Epidermal melanocyte (primary cell): ENCODE measurements around the gene MYO3B.
A peak's percentile ranks its signal among the peaks of the same experiment; 100 is the strongest.
"Not testable (repeated sequence)": the region's sequence is repeated elsewhere in the genome, so short reads cannot be mapped to it uniquely, and the experiment has no call there.

Source experiments
- DNase-seq: peaks from one replicate; pipeline ENCODE4 v3.0.0; 2011; ENCODE audit warnings: low spot score; ENCODE audit not compliant: insufficient read length

Gene MYO3B

DNA sequence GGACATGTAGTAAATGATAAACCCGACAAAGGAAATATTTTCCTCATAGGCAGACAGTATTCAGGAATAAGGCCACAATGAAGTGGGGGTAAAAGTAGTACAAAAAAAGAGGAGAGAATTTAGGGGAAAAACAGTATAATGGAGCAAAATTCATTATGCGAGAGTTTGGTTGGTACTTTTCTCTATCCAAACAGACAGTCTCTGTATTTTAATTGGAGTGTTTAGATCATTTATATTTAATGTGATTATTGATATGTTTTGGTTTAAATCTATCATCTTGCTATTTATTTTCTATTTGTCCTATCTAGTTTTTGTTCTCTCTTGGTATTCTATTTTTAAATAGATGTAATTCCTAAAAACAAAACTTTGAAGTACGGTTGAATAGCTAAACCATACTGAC is 366.9 kb downstream of the MYO3B start:
- DNase-seq: no peak

DNA sequence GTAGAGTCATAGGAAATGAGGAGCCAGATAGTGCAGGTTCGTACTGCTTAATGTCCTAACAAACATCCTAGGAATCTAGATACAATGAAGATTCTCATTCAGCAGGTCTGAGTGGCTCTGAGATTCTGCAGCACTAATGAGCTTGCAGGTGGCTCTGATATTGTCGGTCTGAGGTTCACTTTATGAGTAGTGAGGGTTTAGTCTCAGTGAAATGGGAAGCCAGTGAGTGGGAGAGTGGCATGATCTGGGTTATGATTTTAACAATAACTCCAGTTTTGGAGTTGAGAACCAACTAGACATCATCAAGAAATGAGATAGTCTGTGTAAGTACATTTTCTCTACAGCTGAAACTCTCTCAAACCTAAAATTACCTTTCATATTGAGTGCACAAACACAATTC is 370.4 kb downstream of the MYO3B start:
- DNase-seq: no peak

DNA sequence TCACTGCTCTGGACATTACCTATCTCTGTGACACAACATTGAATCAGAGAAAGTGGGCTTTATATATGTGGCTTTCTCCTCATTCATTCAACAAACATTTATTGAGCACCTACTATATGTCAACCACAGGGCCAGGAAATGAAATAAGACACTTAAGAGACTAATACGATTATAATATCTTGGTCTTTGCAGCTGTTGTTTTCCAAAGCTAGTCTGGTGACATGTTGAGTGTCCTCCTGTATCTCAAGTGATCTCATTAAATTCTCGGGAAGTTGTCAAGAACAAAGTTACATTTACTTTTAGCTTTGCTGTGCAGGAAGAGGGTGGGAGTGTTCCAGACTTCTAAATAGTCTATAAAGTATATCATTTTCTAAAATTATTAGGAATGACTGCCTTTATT is 372.6 kb downstream of the MYO3B start:
- no peak for DNase-seq

DNA sequence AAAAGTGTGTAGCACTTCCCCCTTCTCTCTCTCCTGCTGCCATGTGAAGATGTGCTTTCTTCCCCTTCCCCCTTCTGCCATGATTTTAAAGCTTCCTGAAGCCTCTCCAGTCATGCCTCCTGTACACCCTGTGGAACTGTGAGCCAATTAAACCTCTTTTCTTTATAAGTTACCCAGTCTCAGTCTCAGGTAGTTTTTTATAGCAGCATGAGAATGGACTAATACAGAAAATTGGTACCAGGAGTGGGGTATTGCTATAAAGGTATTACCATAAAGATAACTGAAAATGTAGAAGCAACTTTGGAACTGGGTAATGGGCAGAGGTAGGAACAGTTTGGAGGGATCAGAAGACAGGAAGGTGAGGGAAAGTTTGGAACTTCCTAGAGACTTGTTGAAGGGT is 374.0 kb downstream of the MYO3B start:
- not testable (repeated sequence) for DNase-seq

DNA sequence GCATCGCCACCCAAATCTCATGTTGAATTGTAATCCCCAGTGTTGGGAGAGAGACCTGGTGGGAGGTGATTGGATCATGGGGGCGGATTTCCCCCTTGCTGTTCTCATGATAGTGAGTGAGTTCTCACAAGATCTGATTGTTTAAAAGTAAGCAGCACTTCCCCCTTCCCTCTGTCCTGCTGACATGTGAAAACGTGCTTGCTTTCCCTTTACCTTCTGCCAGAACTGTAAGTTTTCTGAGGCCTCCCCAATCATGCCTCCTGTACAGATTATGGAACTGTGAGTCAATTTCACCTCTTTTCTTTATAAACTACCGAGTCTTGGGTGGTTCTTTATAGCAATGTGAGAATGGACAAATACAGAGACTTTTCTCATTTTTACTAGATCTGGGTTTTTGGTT is 375.8 kb downstream of the MYO3B start:
- DNase-seq: no peak

DNA sequence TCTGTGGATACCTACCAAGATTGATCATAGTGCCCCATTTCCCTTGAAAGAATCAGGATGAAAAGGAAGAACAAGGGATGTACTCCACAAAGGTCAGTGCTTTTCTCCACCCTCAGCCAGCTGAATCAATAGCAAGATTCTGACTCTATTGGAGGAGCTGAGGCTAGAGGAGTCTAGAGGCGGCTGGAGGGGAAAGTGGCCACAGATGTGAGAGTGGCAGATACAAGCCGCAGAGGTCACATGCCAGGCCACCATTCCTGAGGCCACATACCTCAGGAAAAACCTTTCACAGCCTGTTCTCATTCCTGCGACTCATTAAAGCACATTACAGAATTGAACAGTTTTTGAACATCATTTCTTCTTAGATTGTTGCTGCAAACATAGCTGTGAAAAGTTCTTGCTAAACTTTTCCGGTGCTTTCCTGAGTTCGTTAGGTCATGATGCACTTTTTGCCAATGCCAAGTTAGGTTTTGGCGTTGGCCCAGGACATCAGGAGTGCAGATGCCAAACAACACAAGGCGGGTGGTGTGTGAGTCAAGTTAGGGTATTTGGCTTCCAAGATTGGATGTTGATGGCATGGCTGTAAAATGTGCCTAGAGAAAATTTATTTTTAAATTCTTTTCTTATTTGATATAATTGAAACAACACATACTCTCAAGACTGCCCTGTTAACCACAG is 376.5 kb downstream of the MYO3B start:
- DNase-seq: peak; percentile 50

DNA sequence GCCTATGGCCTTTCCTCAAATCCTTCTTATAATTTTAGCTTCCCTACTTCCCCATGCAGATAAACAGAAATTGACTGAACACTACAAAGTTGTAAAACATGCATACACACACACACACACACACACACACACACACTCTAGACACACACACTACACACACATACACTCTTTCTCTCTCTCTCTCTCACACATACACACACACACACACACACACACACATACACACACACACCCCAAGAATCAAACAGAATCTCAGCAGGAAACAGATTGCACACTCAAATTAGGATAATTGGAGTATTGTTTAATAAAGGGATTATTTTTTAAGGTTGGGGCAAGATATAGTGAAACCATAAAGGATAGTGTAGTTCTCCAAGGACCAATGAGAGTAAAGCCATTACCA is 385.0 kb downstream of the MYO3B start:
- DNase-seq: no peak

DNA sequence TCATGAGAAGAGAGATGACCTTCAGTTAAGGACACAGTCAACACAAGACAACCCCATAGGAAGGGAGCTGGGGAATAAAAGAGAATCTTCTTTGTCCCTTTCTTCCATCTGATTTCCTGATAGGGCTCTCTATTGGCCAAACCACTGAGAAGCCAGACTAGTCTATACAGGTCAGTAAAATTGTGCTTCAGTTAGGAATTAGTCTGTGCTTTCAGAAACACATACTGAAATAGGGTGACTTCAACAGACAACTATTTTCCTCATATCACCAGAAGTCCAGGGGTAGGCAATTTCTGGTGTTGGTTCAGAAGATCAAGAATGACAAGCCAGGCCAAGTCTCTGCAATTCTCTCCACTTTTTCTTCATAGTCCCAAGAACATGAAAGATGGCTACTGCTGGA is 385.5 kb downstream of the MYO3B start:
- DNase-seq: no peak

DNA sequence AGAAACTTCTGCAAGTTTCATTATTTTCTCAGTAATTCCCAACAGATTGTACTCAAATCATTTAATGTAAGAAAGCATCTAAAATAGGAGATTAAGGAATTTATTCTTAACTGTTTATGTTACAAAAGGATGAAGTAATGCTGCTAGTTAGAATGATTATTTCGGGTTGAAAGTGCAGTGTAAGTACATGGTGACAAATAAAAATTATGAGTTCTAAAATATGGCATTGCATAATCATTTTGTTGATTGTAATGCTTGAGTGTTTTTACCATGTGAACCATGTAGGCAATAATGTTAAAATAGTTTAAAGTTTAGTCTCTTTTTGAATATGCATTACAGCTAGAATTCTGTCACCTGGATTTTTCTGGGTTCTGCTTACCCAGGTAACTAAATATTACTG is 388.2 kb downstream of the MYO3B start:
- no peak for DNase-seq

DNA sequence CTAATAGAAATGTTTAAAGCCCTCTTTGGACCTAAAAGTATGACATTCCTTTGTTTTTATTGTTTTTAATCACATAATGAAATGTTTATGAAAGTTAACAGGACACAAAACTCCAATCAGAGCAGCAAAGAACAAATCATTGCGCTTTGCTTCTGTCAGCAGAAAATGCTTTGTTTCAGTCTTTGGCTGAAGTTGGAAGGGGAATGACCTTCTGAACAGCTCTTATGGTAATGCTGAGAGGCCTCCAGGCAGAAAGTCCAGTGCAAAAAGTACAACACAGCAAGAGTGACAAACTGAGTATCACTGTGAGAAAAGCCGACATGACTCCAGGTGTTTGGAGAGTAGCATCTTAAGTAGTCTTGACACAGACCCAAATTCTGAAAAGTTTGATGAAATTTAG is 389.5 kb downstream of the MYO3B start:
- no peak for DNase-seq

DNA sequence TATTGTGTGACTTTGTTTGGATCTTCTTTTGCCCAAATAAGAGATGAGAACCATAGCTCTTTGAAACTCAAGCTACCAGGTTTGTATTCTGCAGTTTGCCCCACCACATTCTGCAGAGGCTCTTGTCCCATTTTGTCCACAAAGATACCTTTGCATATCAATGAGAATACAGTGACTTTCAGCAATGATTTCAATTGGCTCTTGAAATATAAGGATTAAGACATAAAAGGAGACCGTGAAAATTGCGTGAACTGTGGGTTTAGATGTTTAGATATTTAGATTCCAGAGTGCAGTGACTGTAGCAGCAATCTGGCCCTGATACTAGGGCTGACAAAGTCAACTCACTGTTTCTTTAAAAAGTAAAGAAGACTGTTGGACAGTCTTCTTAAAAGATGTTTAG is 390.6 kb downstream of the MYO3B start:
- DNase-seq: no peak

DNA sequence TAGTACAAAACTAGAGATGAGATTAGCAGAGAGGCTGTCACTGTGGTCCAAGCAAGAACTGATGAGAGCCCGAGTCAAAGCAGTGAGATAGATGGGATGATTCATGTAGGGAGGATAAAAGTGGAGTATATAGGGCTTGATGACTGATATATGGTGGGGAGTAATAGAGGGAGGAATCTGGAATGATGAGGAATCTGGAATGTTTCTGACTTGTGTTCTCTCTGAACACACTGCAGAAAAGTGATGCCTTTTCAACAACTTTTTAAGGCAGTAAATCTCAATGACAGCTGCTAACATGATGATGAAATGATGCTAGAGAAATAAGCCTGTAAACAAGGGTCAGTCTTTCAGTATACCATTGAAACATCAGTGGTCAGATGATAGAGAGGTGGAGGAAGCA is 393.7 kb downstream of the MYO3B start:
- DNase-seq: no peak

DNA sequence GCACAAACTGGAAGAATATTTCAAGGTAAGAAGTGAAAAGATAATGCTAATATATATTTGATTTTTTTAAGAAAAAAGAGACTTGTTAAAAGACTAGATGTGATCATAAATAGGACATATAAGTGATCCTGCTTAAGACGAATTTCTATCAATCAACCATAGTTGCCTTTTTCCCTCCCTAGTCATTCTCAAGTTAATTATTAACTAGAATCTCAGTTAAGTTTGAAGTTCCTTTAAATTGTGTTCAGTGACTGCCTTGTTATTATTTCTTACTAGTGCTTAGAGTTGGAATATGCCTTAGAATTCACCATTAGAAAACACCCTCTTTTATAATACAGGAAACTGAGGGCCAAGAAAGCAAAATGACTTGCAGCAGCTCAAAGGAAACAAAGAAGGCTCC is 395.7 kb downstream of the MYO3B start:
- DNase-seq: no peak

DNA sequence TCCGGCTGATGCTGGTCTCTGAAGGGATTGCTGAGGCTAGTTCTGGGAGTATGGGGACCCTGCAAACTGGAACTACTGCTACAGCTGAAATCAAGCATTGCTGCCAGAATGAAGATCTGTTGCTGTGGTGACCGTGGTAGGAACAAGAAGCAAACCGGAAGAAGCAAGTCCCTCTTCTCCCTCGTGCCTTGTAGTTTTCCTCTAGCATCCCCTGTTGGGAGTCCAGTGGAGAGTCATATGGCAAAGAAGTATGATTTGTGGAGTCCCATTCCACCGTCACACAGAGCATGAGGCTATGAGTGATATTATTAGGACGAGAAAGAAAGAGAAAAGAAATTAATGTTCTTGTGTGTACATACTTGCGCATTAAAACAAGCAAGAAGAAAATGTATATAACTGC is 398.3 kb downstream of the MYO3B start:
- DNase-seq: no peak

DNA sequence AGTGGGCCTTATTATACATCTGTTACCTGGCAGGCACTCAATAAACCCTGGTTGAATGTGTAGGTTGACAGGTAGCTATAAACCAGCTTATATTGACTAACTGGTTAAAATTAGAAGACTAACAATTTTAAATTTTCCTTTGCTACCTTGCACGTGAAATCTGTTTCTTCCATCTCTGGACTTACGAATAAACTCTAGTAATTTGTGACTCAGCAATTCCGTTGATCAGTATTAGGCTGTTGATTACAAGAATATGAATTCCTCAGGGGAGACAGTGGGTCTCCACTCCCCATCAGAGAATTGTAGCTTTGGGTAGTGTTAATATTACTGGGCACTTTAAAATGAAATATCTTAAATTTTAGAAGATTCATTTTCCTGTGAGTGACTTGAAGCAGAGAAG is 399.4 kb downstream of the MYO3B start:
- DNase-seq: no peak

DNA sequence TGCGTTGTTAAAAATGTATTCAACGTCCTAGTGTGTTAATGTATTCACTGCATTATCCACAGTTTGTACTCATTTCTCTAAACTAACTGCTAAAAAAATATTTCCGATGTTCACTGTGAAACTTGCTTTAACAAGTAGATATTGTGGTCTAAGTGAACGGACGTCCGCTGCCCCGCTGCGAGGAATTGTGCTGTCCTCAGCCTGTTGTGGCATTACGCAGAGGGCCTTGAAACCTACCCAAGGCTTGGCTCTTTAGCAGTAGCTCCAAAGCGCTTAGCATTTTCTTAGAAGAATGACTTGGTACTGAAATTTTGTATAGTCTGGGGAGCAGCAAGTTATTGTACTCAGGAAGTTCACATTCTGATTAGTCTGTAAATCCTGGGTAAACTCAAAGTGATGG is 400.7 kb downstream of the MYO3B start:
- no peak for DNase-seq

DNA sequence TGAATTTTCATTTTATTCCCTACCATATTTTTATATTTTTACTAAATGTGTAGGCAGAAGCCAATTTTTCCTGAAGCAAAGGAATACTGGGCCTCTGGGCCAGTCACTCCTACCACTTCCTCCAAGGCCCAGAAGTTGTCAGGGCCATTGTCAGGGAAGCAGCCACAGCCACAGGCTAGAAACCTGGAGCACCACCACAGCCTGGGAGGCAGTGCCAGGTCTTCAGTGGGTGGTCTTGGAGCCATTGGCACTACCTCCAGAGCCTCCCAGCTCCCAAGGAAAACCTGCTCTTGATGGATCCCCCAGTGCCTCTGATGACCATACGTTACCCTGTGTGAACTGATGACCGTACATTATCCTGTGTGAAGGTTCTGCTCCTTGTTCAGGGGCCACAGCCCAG is 401.6 kb downstream of the MYO3B start:
- no peak for DNase-seq

DNA sequence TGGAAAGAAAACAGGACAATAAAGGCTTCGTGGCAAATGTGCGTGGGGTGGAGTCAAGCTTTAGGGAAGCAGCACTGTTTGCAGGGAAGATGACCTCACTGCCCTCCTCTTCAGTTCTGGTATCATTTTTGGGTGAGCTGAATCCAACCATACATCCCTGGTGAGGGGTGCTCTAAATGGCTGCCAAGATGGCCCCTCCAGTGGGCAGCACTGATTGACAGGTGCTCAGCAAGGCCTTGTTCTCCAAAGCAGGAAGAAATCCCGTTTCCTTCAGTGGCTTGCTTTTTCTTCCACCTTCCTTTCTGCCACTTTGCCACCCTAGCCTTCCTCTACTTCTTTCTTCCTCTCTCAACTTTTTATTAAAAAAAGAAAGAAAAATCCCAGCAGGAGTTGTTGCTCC is 404.4 kb downstream of the MYO3B start:
- DNase-seq: no peak

DNA sequence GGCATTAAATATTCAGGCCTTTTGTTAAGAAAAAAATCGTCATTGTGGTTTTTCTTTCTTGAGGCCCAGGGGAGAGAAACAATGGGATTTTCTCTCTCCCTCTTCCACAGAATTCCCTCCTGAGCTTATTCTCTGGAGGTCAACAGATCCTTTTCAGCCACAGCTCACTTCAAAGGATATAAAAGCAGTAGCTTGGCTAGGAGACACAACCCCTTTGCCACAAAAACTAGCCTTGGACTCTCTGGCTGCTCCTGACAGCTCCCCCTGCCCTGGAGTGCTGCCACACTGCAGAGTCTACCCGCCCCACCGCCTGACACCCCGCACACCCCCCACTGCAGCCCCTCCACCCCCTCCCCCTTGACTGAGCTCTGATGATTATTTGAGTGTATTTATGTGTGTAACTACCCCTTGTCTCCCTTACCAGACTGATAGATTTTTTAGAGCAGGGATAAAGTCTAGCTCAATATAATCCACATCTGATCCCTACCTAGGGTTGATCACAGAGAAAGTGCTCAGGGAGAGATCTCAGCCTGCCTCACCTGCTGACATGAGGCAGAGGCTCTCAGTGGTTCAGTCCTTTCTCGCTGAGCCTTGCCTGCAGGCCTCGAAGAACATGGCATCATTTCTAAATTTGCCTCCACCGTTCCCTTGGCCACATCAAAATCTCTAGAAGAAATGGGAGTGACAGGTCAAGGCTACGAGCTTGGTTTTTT is 405.0 kb downstream of the MYO3B start:
- no peak for DNase-seq

DNA sequence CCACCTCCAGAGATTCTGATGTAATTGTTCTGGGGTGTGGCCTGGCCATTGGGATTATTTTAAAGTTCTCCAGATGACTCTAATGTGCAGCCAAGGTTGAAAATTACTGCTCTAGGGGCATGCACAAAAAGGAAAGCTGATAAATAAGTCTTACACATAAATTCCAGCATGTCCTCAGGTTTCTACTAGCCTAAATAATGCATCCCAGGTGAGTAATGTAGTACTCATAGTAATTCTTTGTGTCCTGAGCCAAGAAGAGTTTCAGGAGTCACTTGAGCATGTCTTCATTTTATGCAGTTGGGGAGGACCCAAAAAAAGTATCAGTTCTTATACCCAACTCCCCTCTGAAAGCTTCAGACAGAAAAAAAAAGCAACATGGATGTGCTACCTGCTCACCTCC is 407.1 kb downstream of the MYO3B start:
- DNase-seq: no peak

DNA sequence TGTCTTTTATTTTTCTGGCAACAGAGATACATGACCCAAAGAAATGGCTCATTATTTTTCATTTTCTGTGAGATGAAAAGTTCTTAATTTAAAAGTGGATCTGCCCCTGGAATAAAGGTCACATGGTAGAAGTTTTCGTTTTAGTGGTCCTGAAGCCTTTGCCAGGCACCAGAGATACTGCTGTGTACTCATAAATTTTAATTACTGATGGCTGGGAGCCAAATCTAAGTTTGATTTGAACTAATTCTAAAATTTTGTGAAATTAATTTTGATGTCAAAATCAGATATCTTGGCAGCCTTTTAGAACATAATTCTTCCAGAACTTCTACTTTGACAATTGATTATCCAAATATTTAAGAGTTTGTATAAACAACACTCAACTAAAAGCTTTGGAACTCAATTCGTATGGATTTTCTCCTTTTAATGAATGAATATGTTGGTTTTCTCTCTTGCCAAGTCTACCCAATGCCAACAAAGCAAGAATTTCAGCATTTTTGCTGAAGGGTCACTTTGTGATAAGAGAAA is 408.7 kb downstream of the MYO3B start:
- no peak for DNase-seq

DNA sequence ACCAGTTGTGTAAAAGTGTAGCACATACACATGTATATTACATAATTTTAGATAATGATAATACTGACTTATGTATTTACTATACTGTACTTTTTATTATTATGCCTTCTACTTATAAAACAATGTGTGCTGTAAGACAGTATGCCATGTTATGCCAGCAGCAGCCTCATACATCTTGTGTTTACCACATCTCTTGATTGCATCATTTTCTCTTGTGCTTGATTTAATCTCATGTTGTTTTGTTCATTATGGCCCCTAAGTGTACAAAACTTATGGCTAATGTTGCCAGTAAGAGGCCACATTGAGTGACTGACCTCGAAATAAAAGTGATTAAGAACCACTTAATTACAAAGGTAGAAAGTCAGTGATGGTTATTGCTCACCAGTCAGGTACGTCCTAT is 409.2 kb downstream of the MYO3B start:
- no peak for DNase-seq

DNA sequence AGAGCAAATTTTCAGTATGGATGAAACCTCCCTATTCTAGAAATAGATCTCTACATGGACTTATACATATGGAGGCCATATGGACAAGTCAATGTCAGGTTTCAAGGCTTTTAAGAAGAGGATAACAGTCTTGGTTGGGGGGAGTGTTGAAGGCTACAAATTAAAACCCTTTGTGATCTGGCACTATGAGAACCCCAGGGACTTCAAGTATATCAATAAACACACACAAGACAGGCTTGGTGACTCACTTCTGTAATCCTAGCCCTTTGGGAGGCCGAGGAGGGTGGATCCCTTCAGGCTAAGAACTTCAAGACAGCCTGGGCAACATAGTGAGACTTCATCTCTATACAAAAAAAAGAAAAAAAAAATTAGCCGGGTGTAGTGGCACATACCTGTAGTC is 410.0 kb downstream of the MYO3B start:
- DNase-seq: no peak
